Body of pancreas (tissue), 4 donors: Measurements from ENCODE around the gene RUSF1. TPM values are rescaled to one million over a fixed set of nuclear protein-coding genes. Genes with fewer than 3 reads are reported as not detected.

Experiments used
- ATAC-seq: fragments of 150-250 bp; one replicate; pipeline ENCODE4 v1.9.1; 2016
- DNase-seq, 4 donors: peaks; one replicate each; pipeline ENCODE4 v3.0.0-alpha.2; 2019
- H3K27ac ChIP-seq, 4 donors: fragments of 200-600 bp; sonication (generic); 1 replicate in 3 of 4; 2 replicates in 1 of 4; pipeline versions ENCODE4 v1.5.1 to v1.6.1; 2016 to 2019; ENCODE audit warnings: mild to moderate bottlenecking in 1 of 4, mixed read lengths in 1 of 4, moderate library complexity in 1 of 4
- H3K27me3 ChIP-seq, 2 donors: fragments of 200-600 bp; sonication (generic); one replicate each; pipeline ENCODE4 v1.6.0; 2016; ENCODE audit warnings: mild to moderate bottlenecking in 1 of 2
- H3K36me3 ChIP-seq, 2 donors: fragments of 200-600 bp; sonication (generic); replicated peaks in 1 of 2; 2 replicates each; pipeline ENCODE4 v1.5.1; 2016; ENCODE audit warnings: low read depth in 2 of 2; ENCODE audit not compliant: insufficient read depth in 1 of 2
- H3K4me1 ChIP-seq: fragments of 200-600 bp; sonication (generic); one replicate; pipeline ENCODE4 v1.6.0; 2016
- H3K4me3 ChIP-seq, 2 donors: fragments of 200-600 bp; sonication (generic); 1 replicate in 1 of 2; 2 replicates in 1 of 2; pipeline ENCODE4 v1.5.1; 2016 to 2019
- H3K9me3 ChIP-seq, 3 donors: fragments of 200-600 bp; sonication (generic); 1 replicate in 2 of 3; 2 replicates in 1 of 3; pipeline ENCODE4 v1.5.1; 2016
- POLR2A ChIP-seq, 3 donors: fragments of 450-650 bp; IDR thresholded peaks; one replicate each; pipeline ENCODE4 v1.6.1; 2016; ENCODE audit warnings: antibody characterized with exemption in 3 of 3, mild to moderate bottlenecking in 2 of 3
- WGBS, 2 donors: methylation state at CpG; one replicate each; pipeline ENCODE4 v1.1.5; 2017; 5-methylcytosine and 5-hydroxymethylcytosine counted together
- intact Hi-C: fragments of 100-400 bp; cut with DNase I; formaldehyde crosslinking; loops from one replicate; pipeline ENCODE4 v1.15.1; 2023
- total RNA-seq, 2 donors: library from RNA; depleted of rRNA; stranded (reverse); fragments of >200 nt; gene quantifications; one replicate each; pipeline ENCODE4 v1.1.0, GENCODE V29; 2016
- TF ChIP-seq, protein P1 (sequence below), 7 experiments: fragments of 450-650 bp in 4 of 7; fragments of 200-600 bp in 3 of 7; sonication (generic) in 3 of 7; IDR thresholded peaks; one replicate each; pipeline ENCODE4 v1.5.1; 2016 to 2019; ENCODE audit warnings: antibody characterized with exemption in 7 of 7

RUSF1 gene
- total RNA-seq, 2 donors from 2014 or later = 72.9 to 77.5 TPM

DNA sequence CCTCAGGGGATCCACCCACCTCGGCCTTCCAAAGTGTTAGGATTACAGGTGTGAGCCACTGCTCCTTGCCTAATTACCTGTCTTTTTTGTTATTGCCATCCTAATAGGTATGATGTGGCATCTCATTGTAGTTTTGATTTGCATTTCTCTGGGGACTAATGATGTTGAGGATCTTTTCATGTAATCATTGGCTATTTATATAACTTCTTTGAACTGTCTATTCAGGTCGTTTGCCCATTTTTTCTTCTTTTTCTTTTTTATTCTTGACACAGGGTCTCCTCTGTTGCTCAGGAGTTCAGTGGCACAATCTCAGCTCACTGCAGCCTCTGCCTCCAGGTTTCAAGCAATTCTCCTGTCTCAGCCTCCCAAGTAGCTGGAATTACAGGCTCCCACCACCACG is 37.6 kb downstream of the RUSF1 start:
- ATAC-seq = no peak
- TF ChIP-seq, protein P1, sequence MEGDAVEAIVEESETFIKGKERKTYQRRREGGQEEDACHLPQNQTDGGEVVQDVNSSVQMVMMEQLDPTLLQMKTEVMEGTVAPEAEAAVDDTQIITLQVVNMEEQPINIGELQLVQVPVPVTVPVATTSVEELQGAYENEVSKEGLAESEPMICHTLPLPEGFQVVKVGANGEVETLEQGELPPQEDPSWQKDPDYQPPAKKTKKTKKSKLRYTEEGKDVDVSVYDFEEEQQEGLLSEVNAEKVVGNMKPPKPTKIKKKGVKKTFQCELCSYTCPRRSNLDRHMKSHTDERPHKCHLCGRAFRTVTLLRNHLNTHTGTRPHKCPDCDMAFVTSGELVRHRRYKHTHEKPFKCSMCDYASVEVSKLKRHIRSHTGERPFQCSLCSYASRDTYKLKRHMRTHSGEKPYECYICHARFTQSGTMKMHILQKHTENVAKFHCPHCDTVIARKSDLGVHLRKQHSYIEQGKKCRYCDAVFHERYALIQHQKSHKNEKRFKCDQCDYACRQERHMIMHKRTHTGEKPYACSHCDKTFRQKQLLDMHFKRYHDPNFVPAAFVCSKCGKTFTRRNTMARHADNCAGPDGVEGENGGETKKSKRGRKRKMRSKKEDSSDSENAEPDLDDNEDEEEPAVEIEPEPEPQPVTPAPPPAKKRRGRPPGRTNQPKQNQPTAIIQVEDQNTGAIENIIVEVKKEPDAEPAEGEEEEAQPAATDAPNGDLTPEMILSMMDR (IDR thresholded peaks at IDR 0.05) = no peak
- no peak for TF ChIP-seq POLR2A (IDR thresholded peaks at IDR 0.05)
- H3K27me3 ChIP-seq = no peaks in the 10 kb centered on the region
- peaks cover 13% of the 10 kb centered on the region for H3K4me1 ChIP-seq
- 68 to 80% methylated on average over 3 of the region's 3 CpGs for WGBS, 2 donors
- DNase-seq = no peak
- intact Hi-C loops = no loop called here
- no peak overlapping the region for H3K27ac ChIP-seq
- no peak overlapping the region for H3K4me3 ChIP-seq
- peaks cover 0 to 2% of the 10 kb centered on the region in 2 donors for H3K36me3 ChIP-seq
- no peaks in the 10 kb centered on the region for H3K9me3 ChIP-seq

- DNase-seq = no peak
- intact Hi-C loops = no loop called here
- H3K4me3 ChIP-seq = no peak overlapping the region
- H3K36me3 ChIP-seq = peaks cover 0 to 8% of the 10 kb centered on the region in 2 donors
- ATAC-seq = no peak
- H3K27ac ChIP-seq = no peak overlapping the region
- TF ChIP-seq, protein P1 (IDR thresholded peaks at IDR 0.05) = no peak
- no peak for TF ChIP-seq POLR2A (IDR thresholded peaks at IDR 0.05)
- H3K27me3 ChIP-seq = no peaks in the 10 kb centered on the region
- 81 to 97% methylated on average over 5 of the region's 5 CpGs for WGBS, 2 donors
- H3K9me3 ChIP-seq = no peaks in the 10 kb centered on the region
- peaks cover 12% of the 10 kb centered on the region for H3K4me1 ChIP-seq
Observed at GRCh38 chr16:31467858-31468257, 40.3 kb downstream of the RUSF1 start.

DNA sequence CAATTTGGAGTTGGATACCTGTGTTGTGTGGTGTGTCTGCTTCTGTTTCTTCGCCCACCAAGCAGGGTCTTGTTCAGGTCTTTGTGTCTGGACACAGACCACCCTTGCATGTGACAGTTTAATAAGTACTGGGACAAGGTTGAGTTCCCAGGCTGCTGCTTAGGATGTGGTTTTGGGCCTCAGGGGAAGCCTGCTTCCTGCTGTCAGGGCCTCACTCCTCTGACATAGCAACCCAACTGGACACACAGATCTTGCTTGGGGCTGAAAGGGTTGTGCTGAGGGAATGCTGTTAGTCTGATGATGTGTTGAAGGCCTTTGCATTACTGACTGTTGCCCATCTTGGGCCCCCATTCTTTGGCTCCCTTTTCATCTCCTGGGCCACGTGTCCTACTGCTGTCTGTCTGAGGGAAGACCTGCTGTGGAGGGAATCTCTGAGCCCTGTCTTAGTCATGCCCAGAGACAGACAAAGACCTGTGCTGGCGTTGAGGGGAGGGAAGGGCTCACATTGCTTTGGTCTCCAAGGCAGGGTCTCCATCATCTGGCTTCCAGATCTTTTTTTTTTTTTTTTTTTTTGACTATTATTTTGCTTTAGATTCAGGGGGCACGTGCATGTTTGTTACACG is 40.9 kb downstream of the RUSF1 start:
- no peaks in the 10 kb centered on the region for H3K9me3 ChIP-seq
- H3K27ac ChIP-seq = no peak overlapping the region
- intact Hi-C loops = no loop called here
- no peak for ATAC-seq
- TF ChIP-seq, protein P1 (IDR thresholded peaks at IDR 0.05) = no peak
- no peak for TF ChIP-seq POLR2A (IDR thresholded peaks at IDR 0.05)
- 82% methylated on average over 5 of the region's 5 CpGs for WGBS, 2 donors
- H3K36me3 ChIP-seq = peaks cover 0 to 10% of the 10 kb centered on the region in 2 donors
- H3K4me1 ChIP-seq = peaks cover 6% of the 10 kb centered on the region
- no peak overlapping the region for H3K4me3 ChIP-seq
- H3K27me3 ChIP-seq = no peaks in the 10 kb centered on the region
- DNase-seq = no peak

GRCh38 chr16:31466381-31466841 is 41.8 kb downstream of the RUSF1 start:
- no peak for DNase-seq
- Histone ChIP-seq H3K36me3 (peaks cover 0 to 12% of the 10 kb centered on the region in 2 donors), H3K4me1 (peaks cover under 1% of the 10 kb centered on the region), H3K4me3 (no peak overlapping the region), H3K9me3 (no peaks in the 10 kb centered on the region), H3K27ac (no peak overlapping the region), H3K27me3 (no peaks in the 10 kb centered on the region)
- ATAC-seq = no peak
- WGBS, 2 donors = 92 to 100% methylated on average over 1 to 12 of the region's 18 CpGs
- no peak for TF ChIP-seq POLR2A (IDR thresholded peaks at IDR 0.05)
- TF ChIP-seq, protein P1 (IDR thresholded peaks at IDR 0.05) = no peak
- intact Hi-C loops = no loop called here
